Heart left ventricle (tissue), 16 donors: ENCODE data around the gene HOXD10. TPM values are rescaled to one million over a fixed set of nuclear protein-coding genes. Genes with fewer than 3 reads are reported as not detected.

Source experiments
- ATAC-seq, 4 donors: fragments of 200-7000 bp; cut with Tn5 transposase; one replicate each; pipeline ENCODE4 v1.9.1; 2020 to 2022; ENCODE audit warnings: moderate library complexity in 4 of 4, mild to moderate bottlenecking in 3 of 4, moderate number of reproducible peaks in 1 of 4
- DNase-seq, 5 donors: peaks; one replicate each; pipeline ENCODE4 v3.0.0-alpha.2; 2020
- H3K27ac ChIP-seq, 12 donors: fragments of 200-600 bp; sonication (generic) in 4 of 12; one replicate each; pipeline versions ENCODE4 v1.5.0 to v1.8.0; 2016 to 2022; ENCODE audit warnings: mild to moderate bottlenecking in 2 of 12
- H3K27me3 ChIP-seq, 9 donors: fragments of 200-600 bp; sonication (generic) in 2 of 9; one replicate each; pipeline versions ENCODE4 v1.5.1 to v1.8.0; 2016 to 2022; ENCODE audit warnings: mild to moderate bottlenecking in 3 of 9
- H3K36me3 ChIP-seq, 9 donors: fragments of 200-600 bp; sonication (generic) in 2 of 9; one replicate each; pipeline versions ENCODE4 v1.5.0 to v1.8.0; 2018 to 2022; ENCODE audit warnings: mild to moderate bottlenecking in 2 of 9
- H3K4me1 ChIP-seq, 12 donors: fragments of 200-600 bp; sonication (generic) in 4 of 12; one replicate each; pipeline versions ENCODE4 v1.5.0 to v1.8.0; 2016 to 2022; ENCODE audit warnings: mild to moderate bottlenecking in 3 of 12
- H3K4me3 ChIP-seq, 12 donors: fragments of 200-600 bp; sonication (generic) in 4 of 12; one replicate each; pipeline versions ENCODE4 v1.5.0 to v1.8.0; 2017 to 2022; ENCODE audit warnings: mild to moderate bottlenecking in 9 of 12, moderate library complexity in 4 of 12
- H3K9me3 ChIP-seq, 12 donors: fragments of 200-600 bp; sonication (generic) in 4 of 12; one replicate each; pipeline versions ENCODE4 v1.5.0 to v1.8.0; 2016 to 2022; ENCODE audit warnings: mild to moderate bottlenecking in 1 of 12
- CTCF ChIP-seq, 12 donors: fragments of 200-600 bp; sonication (generic) in 4 of 12; IDR thresholded peaks; one replicate each; pipeline versions ENCODE4 v1.5.0 to v1.8.0; 2018 to 2022; ENCODE audit warnings: antibody characterized with exemption in 12 of 12, mild to moderate bottlenecking in 5 of 12
- POLR2A ChIP-seq, 2 donors: fragments of 450-650 bp; IDR thresholded peaks; one replicate each; pipeline ENCODE4 v1.6.1; 2017; ENCODE audit warnings: antibody characterized with exemption in 2 of 2, mild to moderate bottlenecking in 2 of 2, moderate library complexity in 2 of 2
- WGBS, 4 donors: extraction: QIAGEN DNeasy Blood & Tissue Kit in 2 of 4; methylation state at CpG; one replicate each; pipeline versions ENCODE4 v1.1.5 to v1.1.7; 2013 to 2018; 5-methylcytosine and 5-hydroxymethylcytosine counted together
- intact Hi-C, 10 donors: fragments of 100-400 bp; cut with DNase I; formaldehyde crosslinking; loops; one replicate each; pipeline versions ENCODE4 v1.11.1 to v1.14.2; 2022
- polyA plus RNA-seq, 2 donors: library from polyadenylated mRNA; stranded (reverse); fragments of 200-250 nt; gene quantifications; one replicate each; pipeline ENCODE4 v1.2.3, GENCODE V29; 2013
- total RNA-seq, 9 donors: library from RNA; depleted of rRNA in 2 of 9; stranded (reverse); fragments of >200 nt in 2 of 9; fragmentation: NEBNext Ultra II Directional in 3 of 9; extraction: Animal tissue kit (Norgen Biotek cat#: 25700) in 3 of 9; gene quantifications; one replicate each; pipeline versions ENCODE4 v1.1.0 to v1.2.4, GENCODE V29; 2016 to 2023
- donor health status: ischemic (EF 13 %, LVEDD 7.1; RV severe dilation, severe dysfunction).
- donor health status: healthy with polysubstance abuse.
- donor health status: DM: no; HTN: yes; CAD: no.
- donor health status: DM: no; HTN: no; CAD: no.
- donor health status: ischemic (EF 25% LVEDD 6.9; RV normal size, moderate dysfunction).
- donor health status: ischemic (EF 25% LVEDD 5.7; RV mildly dilated, moderate dysfunction).
- donor health status: healthy.
- donor health status: DM: yes; HTN: yes; CAD: no.
- donor health status: ischemic (EF 35%, LVEDD 5.7; RV mildly dilated, moderate dysfunction).
- donor health status: nonischemic (EF 11% LVEDD 7.7; RV severe dilation, severe dysfunction).
- donor health status: DM: yes; HTN: yes; CAD: no.
- donor health status: PGD.
- donor health status: ischemic (EF 29% LVEDD 5.4; RV normal size, mild dysfunction).
- donor health status: nonischemic (EF 23%, LVEDD 6.1; RV moderate dilation, normal function).

Gene HOXD10
- total and polyA plus RNA-seq, 11 donors = 0.03 to 0.43 TPM; not detected in 9

GRCh38 chr2:176133389-176133788, 16.8 kb downstream of the HOXD10 start:
- ATAC-seq (no peak), DNase-seq (no peak)
- Histone ChIP-seq H3K4me1 (peaks cover 0 to 40% (median 10%) of the 10 kb centered on the region in 12 donors), H3K36me3 (no peaks in the 10 kb centered on the region), H3K4me3 (no peak overlapping the region), H3K27ac (no peak overlapping the region), H3K27me3 (peaks cover 73 to 99% (median 96%) of the 10 kb centered on the region in 9 donors), H3K9me3 (no peaks in the 10 kb centered on the region)
- no peak for TF ChIP-seq POLR2A (IDR thresholded peaks at IDR 0.05)
- no peak for TF ChIP-seq CTCF (IDR thresholded peaks at IDR 0.05)
- intact Hi-C loops = loop anchor here in 2 of 10 donors (5.0 to 10.0 kb wide), 2 partner anchors 679 to 681 kb away; no protein-coding TSS in a partner anchor

GRCh38 chr2:176134035-176134434, 17.5 kb downstream of the HOXD10 start:
- Histone ChIP-seq H3K36me3 (no peaks in the 10 kb centered on the region), H3K4me3 (no peak overlapping the region), H3K27ac (no peak overlapping the region), H3K4me1 (peaks cover 0 to 34% (median 10%) of the 10 kb centered on the region in 12 donors), H3K9me3 (no peaks in the 10 kb centered on the region), H3K27me3 (peaks cover 71 to 99% (median 96%) of the 10 kb centered on the region in 9 donors)
- TF ChIP-seq CTCF (IDR thresholded peaks at IDR 0.05) (no peak), POLR2A (IDR thresholded peaks at IDR 0.05) (no peak)
- ATAC-seq (no peak), DNase-seq (no peak)
- intact Hi-C loops = loop anchor here in 2 of 10 donors (5.0 to 10.0 kb wide), 2 partner anchors 678 to 681 kb away; no protein-coding TSS in a partner anchor
- WGBS, 4 donors = 20 to 51% (median 41%) methylated on average over 4 of the region's 4 CpGs

GRCh38 chr2:176135035-176135440, 18.5 kb downstream of the HOXD10 start:
- H3K27me3 ChIP-seq = peaks cover 71 to 99% (median 98%) of the 10 kb centered on the region in 9 donors
- peaks cover 0 to 32% (median 9%) of the 10 kb centered on the region in 12 donors for H3K4me1 ChIP-seq
- intact Hi-C loops = loop anchor here in 2 of 10 donors (5.0 to 10.0 kb wide), 2 partner anchors 680 to 682 kb away; no protein-coding TSS in a partner anchor
- DNase-seq = no peak
- no peak overlapping the region for H3K4me3 ChIP-seq
- ATAC-seq = no peak
- TF ChIP-seq CTCF (IDR thresholded peaks at IDR 0.05) = peak in 1 of 12 donors; percentile 12
- TF ChIP-seq POLR2A (IDR thresholded peaks at IDR 0.05) = no peak
- no peaks in the 10 kb centered on the region for H3K9me3 ChIP-seq
- H3K27ac ChIP-seq = peak overlapping the region in 1 of 12 donors; percentile 81
- no peaks in the 10 kb centered on the region for H3K36me3 ChIP-seq

GRCh38 chr2:176136374-176137251, 20.0 kb downstream of the HOXD10 start:
- peaks cover 60 to 99% (median 90%) of the 10 kb centered on the region in 9 donors for H3K27me3 ChIP-seq
- peak in 2 of 4 donors; percentile 20 to 24 for ATAC-seq
- H3K36me3 ChIP-seq = no peaks in the 10 kb centered on the region
- intact Hi-C loops = loop anchor here in 2 of 10 donors (5.0 to 10.0 kb wide), 2 partner anchors 678 to 681 kb away; no protein-coding TSS in a partner anchor
- no peaks in the 10 kb centered on the region for H3K9me3 ChIP-seq
- no peak for DNase-seq
- H3K27ac ChIP-seq = peak overlapping the region in 10 of 12 donors; percentile 6 to 81 (median 66)
- peaks cover 0 to 35% (median 16%) of the 10 kb centered on the region in 12 donors for H3K4me1 ChIP-seq
- TF ChIP-seq POLR2A (IDR thresholded peaks at IDR 0.05) (no peak), CTCF (IDR thresholded peaks at IDR 0.05) (no peak)
- WGBS, 4 donors = 2 to 3% (median 3%) methylated on average over 60 to 71 of the region's 71 CpGs
- H3K4me3 ChIP-seq = peak overlapping the region; percentile 26 to 68 (median 50)
